ENCODE data around the gene NBPF3. TPM values are rescaled to one million over a fixed set of nuclear protein-coding genes. Genes with fewer than 3 reads are reported as not detected.
A peak's percentile ranks its signal among the peaks of the same experiment; 100 is the strongest.
"Not testable (repeated sequence)": the region's sequence is repeated elsewhere in the genome, so short reads cannot be mapped to it uniquely, and the experiment has no call there.

Gene NBPF3
- total and polyA plus RNA-seq, 4 donors = 9.7 to 16.1 (median 10.6) TPM

DNA sequence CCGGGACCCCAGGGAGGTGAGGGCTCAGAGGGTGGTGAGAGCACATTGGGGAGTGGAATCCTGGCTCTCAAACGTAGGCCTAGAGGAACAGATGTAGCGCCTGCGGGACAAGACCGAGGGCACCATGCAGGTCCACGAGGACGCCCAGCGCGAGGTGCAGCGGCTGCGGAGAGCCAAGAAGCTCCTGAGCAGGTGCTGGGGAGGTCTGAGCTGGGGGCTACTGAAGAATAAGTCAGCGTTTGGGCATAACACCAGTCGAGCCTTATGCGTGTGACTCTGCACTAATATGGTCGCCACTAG is 2.6 kb upstream of the NBPF3 start:
- WGBS (ENCODE audit: insufficient coverage) = 64% methylated on average over 15 of the region's 15 CpGs
- no peaks in the 10 kb centered on the region for H3K36me3 ChIP-seq (ENCODE audit: control insufficient read depth, insufficient read depth, low read length)
- no peak overlapping the region for H3K27ac ChIP-seq (ENCODE audit: low read depth, low read length)
- H3K27me3 ChIP-seq (ENCODE audit: control insufficient read depth, insufficient read depth, low read length) = peaks cover 4% of the 10 kb centered on the region
- no peak for DNase-seq (ENCODE audit: low read depth in 4 of 6, low spot score in 6 of 6)
- peaks cover 19% of the 10 kb centered on the region for H3K4me1 ChIP-seq (ENCODE audit: control insufficient read depth, insufficient read depth, low read length)
- H3K9me3 ChIP-seq (ENCODE audit: control insufficient read depth, insufficient read depth, low read length) = no peaks in the 10 kb centered on the region
- no peak overlapping the region for H3K4me3 ChIP-seq (ENCODE audit: low read depth, low read length)

DNA sequence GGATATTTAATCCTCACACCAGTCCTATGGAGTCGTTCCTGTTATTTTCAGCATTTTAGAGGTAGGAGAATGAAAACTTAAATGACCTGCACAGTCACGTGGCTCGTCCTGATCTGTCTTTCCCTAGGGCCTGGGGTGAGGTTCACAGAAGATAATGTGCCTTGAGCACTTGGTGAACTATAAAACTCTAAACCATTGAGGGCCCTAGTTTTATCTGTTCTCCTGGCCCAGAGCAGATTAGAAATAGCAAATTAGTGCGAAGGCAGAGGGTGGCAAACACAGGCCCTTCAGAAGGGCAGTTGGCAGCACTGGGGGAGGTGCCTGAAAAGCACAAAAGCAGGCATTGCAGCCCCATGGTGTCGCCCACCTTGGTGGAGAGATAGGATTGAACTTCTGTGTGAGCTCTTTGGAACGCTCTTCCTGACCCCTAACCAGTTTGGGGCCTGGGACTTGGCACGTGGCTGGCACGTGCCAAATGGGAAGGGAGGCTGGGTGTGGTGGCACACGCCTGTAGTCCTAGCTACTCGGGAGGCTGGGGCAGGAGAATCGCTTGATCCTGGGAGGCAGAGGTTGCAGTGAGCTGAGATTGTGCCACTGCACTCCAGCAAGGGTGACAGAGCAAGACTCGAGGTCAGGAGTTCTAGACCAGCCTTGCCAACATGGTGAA is 1.2 kb upstream of the NBPF3 start:
- not testable (repeated sequence) for H3K4me3 ChIP-seq (ENCODE audit: low read depth, low read length); H3K27me3 ChIP-seq (ENCODE audit: control insufficient read depth, insufficient read depth, low read length)
- WGBS (ENCODE audit: insufficient coverage) = 92% methylated on average over 8 of the region's 12 CpGs

DNA sequence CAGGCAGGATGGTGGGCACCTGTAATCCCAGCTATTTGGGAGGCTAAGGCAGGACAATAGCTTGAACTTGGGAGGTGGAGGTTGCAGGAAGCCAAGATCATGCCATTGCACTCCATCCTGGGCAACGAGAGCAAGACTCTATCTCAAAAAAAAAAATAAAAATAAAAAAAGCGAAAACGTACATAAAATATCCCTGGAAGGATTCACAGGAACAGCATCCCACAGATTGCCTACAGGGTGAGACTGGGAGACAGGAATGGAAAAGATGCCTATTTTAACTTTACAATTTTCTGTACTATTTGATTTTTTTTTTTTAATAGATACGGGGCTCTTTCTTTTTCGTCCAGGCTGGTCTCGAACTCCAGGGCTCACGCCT is 604 bp upstream of the NBPF3 start:
- WGBS (ENCODE audit: insufficient coverage) = 0% methylated on average over 1 of the region's 7 CpGs
- Histone ChIP-seq H3K27me3 (ENCODE audit: control insufficient read depth, insufficient read depth, low read length) (peaks cover 4% of the 10 kb centered on the region), H3K4me1 (ENCODE audit: control insufficient read depth, insufficient read depth, low read length) (peaks cover 19% of the 10 kb centered on the region), H3K36me3 (ENCODE audit: control insufficient read depth, insufficient read depth, low read length) (no peaks in the 10 kb centered on the region), H3K27ac (ENCODE audit: low read depth, low read length) (no peak overlapping the region), H3K4me3 (ENCODE audit: low read depth, low read length) (peak overlapping the region; percentile 59), H3K9me3 (ENCODE audit: control insufficient read depth, insufficient read depth, low read length) (no peaks in the 10 kb centered on the region)
- DNase-seq (ENCODE audit: low read depth in 4 of 6, low spot score in 6 of 6) = no peak

More for the DNA sequence above, 1.2 kb upstream of the NBPF3 start:
- not testable (repeated sequence) for H3K27ac ChIP-seq (ENCODE audit: low read depth, low read length); H3K36me3 ChIP-seq (ENCODE audit: control insufficient read depth, insufficient read depth, low read length); H3K9me3 ChIP-seq (ENCODE audit: control insufficient read depth, insufficient read depth, low read length); DNase-seq (ENCODE audit: low read depth in 4 of 6, low spot score in 6 of 6)
- peaks cover 19% of the 10 kb centered on the region for H3K4me1 ChIP-seq (ENCODE audit: control insufficient read depth, insufficient read depth, low read length)

DNA sequence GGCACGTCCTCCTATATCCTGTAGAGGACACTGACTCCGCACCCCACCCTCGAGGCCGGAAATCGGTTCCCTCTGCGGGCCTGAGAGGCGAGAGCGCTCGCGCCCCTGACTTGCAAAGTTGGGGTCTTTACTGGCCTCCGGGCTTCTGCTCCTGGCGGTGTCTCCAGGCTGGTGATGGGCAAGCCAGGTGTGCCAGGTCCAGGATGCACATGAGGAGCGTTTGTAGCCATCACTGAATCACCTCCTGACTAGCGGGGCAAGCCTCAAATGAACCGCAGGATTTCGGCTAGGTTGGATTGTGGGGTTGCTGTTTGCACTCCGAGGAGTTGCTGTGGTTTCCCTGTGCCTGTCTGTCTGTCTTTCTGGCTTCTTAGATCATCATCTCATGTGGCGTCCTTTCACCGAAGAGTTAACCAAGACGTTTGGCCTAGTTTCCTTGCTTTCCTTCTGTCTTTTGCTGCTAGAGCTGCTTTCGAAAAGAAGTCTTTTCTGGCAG is 741 bp downstream of the NBPF3 start:
- not testable (repeated sequence) for H3K27ac ChIP-seq (ENCODE audit: low read depth, low read length); H3K9me3 ChIP-seq (ENCODE audit: control insufficient read depth, insufficient read depth, low read length); H3K27me3 ChIP-seq (ENCODE audit: control insufficient read depth, insufficient read depth, low read length); H3K36me3 ChIP-seq (ENCODE audit: control insufficient read depth, insufficient read depth, low read length)
- peak in 2 of 6 donors; percentile 4 to 10 for DNase-seq (ENCODE audit: low read depth in 4 of 6, low spot score in 6 of 6)
- WGBS (ENCODE audit: insufficient coverage) = 9% methylated on average over 21 of the region's 21 CpGs
- Histone ChIP-seq H3K4me1 (ENCODE audit: control insufficient read depth, insufficient read depth, low read length) (peaks cover 19% of the 10 kb centered on the region), H3K4me3 (ENCODE audit: low read depth, low read length) (peak overlapping the region; percentile 59)

DNA sequence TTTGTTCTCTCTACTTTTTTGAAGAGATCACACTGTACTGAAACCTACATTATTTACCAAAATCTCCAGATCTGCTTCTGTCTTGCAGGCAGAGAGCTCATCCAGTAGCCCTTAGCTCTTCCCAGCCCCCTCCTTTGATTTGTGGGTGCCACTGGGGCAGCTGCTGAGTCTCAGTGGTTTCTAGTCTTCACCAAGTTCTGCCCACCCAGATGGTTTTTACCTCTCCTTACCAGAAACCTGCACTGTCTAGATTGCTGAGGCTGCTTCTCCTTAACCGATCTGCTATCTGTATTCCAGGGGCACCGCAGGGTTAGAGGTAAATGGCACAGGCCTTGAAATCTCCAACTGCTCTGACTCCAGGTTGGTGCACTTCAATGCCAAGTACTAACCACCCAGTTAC is 6.7 kb downstream of the NBPF3 start:
- not testable (repeated sequence) for H3K9me3 ChIP-seq (ENCODE audit: control insufficient read depth, insufficient read depth, low read length); H3K4me3 ChIP-seq (ENCODE audit: low read depth, low read length); H3K36me3 ChIP-seq (ENCODE audit: control insufficient read depth, insufficient read depth, low read length); DNase-seq (ENCODE audit: low read depth in 4 of 6, low spot score in 6 of 6); H3K4me1 ChIP-seq (ENCODE audit: control insufficient read depth, insufficient read depth, low read length); H3K27me3 ChIP-seq (ENCODE audit: control insufficient read depth, insufficient read depth, low read length); H3K27ac ChIP-seq (ENCODE audit: low read depth, low read length)
- no CpG with 5 or more reads among the region's 2 CpGs for WGBS (ENCODE audit: insufficient coverage)

DNA sequence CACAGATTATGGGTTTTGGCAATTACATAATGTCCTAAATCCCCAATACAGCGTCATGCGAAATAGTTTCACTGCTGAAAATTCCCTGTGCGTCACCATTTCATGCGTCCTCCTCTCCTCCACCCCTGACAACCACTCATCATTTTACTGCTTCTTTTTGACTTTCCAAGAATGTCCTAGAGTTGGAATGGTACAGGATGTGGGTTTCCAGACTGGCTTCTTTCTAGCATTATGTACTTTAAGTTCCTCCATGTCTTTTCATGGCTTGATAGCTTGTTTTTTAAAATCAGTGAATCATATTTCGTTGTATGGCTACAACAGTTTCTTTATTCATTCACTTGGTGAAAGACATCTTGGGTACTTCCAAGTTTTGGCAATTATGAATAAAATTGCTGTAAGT is 7.4 kb downstream of the NBPF3 start:
- no peak for DNase-seq (ENCODE audit: low read depth in 4 of 6, low spot score in 6 of 6)
- Histone ChIP-seq H3K27ac (ENCODE audit: low read depth, low read length) (no peak overlapping the region), H3K9me3 (ENCODE audit: control insufficient read depth, insufficient read depth, low read length) (no peaks in the 10 kb centered on the region), H3K4me3 (ENCODE audit: low read depth, low read length) (no peak overlapping the region), H3K27me3 (ENCODE audit: control insufficient read depth, insufficient read depth, low read length) (no peaks in the 10 kb centered on the region), H3K4me1 (ENCODE audit: control insufficient read depth, insufficient read depth, low read length) (no peaks in the 10 kb centered on the region), H3K36me3 (ENCODE audit: control insufficient read depth, insufficient read depth, low read length) (peaks cover 6% of the 10 kb centered on the region)
- no CpG with 5 or more reads among the region's 5 CpGs for WGBS (ENCODE audit: insufficient coverage)

DNA sequence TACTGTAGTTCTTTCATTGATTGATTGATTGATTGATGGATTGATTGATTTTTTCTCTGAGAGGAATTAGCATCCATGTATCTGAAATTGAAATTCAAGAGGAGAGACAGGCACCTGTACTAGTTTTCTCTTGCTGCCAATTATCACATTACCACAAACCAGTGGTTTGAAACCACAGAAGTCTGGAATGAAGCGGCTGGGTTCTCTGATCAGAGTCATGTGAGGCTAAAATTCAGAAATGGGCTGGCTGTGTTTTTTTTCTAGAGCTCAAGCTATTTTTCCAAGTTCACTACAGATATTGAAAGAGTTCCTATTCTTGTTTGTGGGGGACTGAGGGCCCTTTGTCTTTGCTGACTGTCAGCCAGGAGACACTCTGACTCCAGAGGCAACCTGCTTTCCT is 10.0 kb downstream of the NBPF3 start:
- no CpG with 5 or more reads among the region's 1 CpG for WGBS (ENCODE audit: insufficient coverage)
- no peak for DNase-seq (ENCODE audit: low read depth in 4 of 6, low spot score in 6 of 6)
- Histone ChIP-seq H3K36me3 (ENCODE audit: control insufficient read depth, insufficient read depth, low read length) (peaks cover 6% of the 10 kb centered on the region), H3K27me3 (ENCODE audit: control insufficient read depth, insufficient read depth, low read length) (no peaks in the 10 kb centered on the region), H3K4me1 (ENCODE audit: control insufficient read depth, insufficient read depth, low read length) (no peaks in the 10 kb centered on the region), H3K9me3 (ENCODE audit: control insufficient read depth, insufficient read depth, low read length) (no peaks in the 10 kb centered on the region), H3K27ac (ENCODE audit: low read depth, low read length) (no peak overlapping the region), H3K4me3 (ENCODE audit: low read depth, low read length) (no peak overlapping the region)

DNA sequence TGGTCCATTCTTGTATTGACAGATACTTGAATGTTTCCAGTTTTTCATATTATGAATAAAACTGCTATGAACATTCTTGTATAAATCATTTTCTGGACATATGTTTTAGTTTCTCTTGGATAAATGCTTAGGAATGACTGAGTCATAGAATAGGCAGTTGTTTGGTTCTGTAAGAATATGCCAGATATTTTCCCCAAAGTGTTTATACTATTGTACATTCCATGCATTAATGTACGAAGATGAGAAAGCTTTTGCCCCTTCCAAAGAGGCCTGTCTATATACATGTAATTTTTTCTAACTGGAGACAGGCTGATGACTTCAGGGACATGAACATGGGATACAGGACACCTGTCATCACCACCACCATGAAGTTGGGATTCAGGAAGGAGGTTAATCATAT is 11.3 kb downstream of the NBPF3 start:
- H3K4me1 ChIP-seq (ENCODE audit: control insufficient read depth, insufficient read depth, low read length) = no peaks in the 10 kb centered on the region
- WGBS (ENCODE audit: insufficient coverage) = no CpG with 5 or more reads among the region's 1 CpG
- no peak overlapping the region for H3K27ac ChIP-seq (ENCODE audit: low read depth, low read length)
- H3K36me3 ChIP-seq (ENCODE audit: control insufficient read depth, insufficient read depth, low read length) = no peaks in the 10 kb centered on the region
- H3K4me3 ChIP-seq (ENCODE audit: low read depth, low read length) = no peak overlapping the region
- H3K9me3 ChIP-seq (ENCODE audit: control insufficient read depth, insufficient read depth, low read length) = no peaks in the 10 kb centered on the region
- no peaks in the 10 kb centered on the region for H3K27me3 ChIP-seq (ENCODE audit: control insufficient read depth, insufficient read depth, low read length)
- DNase-seq (ENCODE audit: low read depth in 4 of 6, low spot score in 6 of 6) = no peak

DNA sequence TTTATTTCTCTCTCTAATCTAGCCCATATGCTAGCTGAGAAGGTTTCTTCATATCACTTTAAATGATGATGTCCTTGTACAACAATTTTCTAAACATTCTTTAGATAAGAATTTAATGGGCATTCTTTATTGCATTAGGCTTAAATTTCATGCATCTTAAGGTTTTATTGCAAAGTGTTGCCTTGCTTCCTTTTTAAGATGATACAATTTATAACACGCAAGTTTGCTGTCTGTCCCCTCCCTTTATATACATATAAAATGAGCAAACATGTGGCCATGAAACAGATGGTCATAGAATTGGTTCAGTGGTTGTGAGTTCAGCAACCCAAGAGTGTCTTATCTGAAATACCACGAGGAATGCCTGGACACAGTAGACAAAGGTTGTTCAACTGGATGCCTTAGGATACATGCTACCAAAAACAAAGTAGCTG is 12.1 kb downstream of the NBPF3 start:
- no CpG with 5 or more reads among the region's 2 CpGs for WGBS (ENCODE audit: insufficient coverage)
- H3K27me3 ChIP-seq (ENCODE audit: control insufficient read depth, insufficient read depth, low read length) = no peaks in the 10 kb centered on the region
- H3K27ac ChIP-seq (ENCODE audit: low read depth, low read length) = no peak overlapping the region
- no peak overlapping the region for H3K4me3 ChIP-seq (ENCODE audit: low read depth, low read length)
- no peaks in the 10 kb centered on the region for H3K9me3 ChIP-seq (ENCODE audit: control insufficient read depth, insufficient read depth, low read length)
- H3K36me3 ChIP-seq (ENCODE audit: control insufficient read depth, insufficient read depth, low read length) = no peaks in the 10 kb centered on the region
- H3K4me1 ChIP-seq (ENCODE audit: control insufficient read depth, insufficient read depth, low read length) = no peaks in the 10 kb centered on the region
- DNase-seq (ENCODE audit: low read depth in 4 of 6, low spot score in 6 of 6) = no peak

DNA sequence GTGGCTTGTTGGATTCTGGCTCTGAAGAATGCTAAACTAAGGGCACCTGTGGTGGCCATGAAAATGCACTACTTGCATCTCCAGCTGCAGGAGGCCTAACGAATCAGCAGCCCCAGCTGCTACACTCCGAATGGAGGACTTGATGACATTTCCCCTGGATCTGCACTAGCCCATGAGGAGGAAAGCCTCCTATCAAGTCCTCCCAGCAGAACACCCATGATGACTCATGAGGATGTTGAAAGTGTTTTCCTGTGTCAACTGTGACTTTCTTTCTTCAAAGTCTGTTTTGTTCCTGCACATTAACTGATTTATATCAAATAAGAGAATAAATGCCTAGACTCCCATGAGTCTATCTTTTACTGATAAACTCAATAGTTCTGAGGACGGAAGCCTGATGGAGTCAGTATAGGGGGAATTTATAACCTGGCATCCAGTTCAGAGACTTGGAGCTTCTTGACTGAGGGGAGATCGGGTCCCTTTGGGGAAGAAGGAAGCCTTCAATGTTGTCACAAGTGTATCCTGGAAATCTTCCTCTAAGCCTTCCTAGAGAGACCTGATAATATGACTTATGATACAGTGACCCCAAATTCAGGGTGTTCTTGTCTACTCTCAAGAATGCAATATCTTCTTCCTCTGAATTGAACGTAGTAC is 14.2 kb downstream of the NBPF3 start:
- H3K9me3 ChIP-seq (ENCODE audit: control insufficient read depth, insufficient read depth, low read length); H3K27ac ChIP-seq (ENCODE audit: low read depth, low read length); DNase-seq (ENCODE audit: low read depth in 4 of 6, low spot score in 6 of 6); H3K36me3 ChIP-seq (ENCODE audit: control insufficient read depth, insufficient read depth, low read length); H3K4me3 ChIP-seq (ENCODE audit: low read depth, low read length); H3K27me3 ChIP-seq (ENCODE audit: control insufficient read depth, insufficient read depth, low read length); H3K4me1 ChIP-seq (ENCODE audit: control insufficient read depth, insufficient read depth, low read length): not testable (repeated sequence)
- 58% methylated on average over 2 of the region's 5 CpGs for WGBS (ENCODE audit: insufficient coverage)

All from spinal cord (tissue), 10 donors.